Endothelial cell of umbilical vein (primary cell): ENCODE data around the gene STIMATE. TPM values are rescaled to one million over a fixed set of nuclear protein-coding genes. Genes with fewer than 3 reads are reported as not detected.

ENCODE experiments used
- BruUV-seq: library from RNA; stranded (reverse); fragments of 400-500 nt; replicated peaks from 2 replicates; lab custom pipeline; 2021; lab: Mats Ljungman, UMichigan
- CTCF ChIA-PET: fragments of 300-600, 350-600 bp; sonication (Branson Sonifier 250); formaldehyde crosslinking; loops from one replicate; lab custom pipeline; 2021; ENCODE audit warnings: antibody characterized with exemption, inconsistent platforms; lab: Charles Lee
- POLR2A ChIA-PET: fragments of 300-600, 350-600 bp; sonication (Branson Sonifier 250); formaldehyde crosslinking; loops from one replicate; lab custom pipeline; 2021; ENCODE audit warnings: antibody characterized with exemption, inconsistent platforms; lab: Charles Lee
- DNase-seq: peaks from one replicate; pipeline ENCODE4 v3.0.0-alpha.2; 2011; ENCODE audit warnings: low read depth, low spot score
- FAIRE-seq: peaks from 2 replicates; lab custom pipeline; 2011; peaks lifted over from hg19 to GRCh38; lab: Jason Lieb, UNC
- H2AFZ ChIP-seq: 2 replicates; pipeline ENCODE4 v1.6.0; 2012; ENCODE audit warnings: low read depth, low read length, control low read depth, inconsistent platforms
- H3K27ac ChIP-seq: 2 replicates; pipeline ENCODE4 v1.5.1; 2011; ENCODE audit warnings: low read depth, mild to moderate bottlenecking, control low read depth, low read length, moderate library complexity; ENCODE audit not compliant: insufficient read depth
- H3K27me3 ChIP-seq, 2 experiments: 2 replicates each; pipeline versions ENCODE4 v1.6.0 to v1.6.1; 2011; ENCODE audit warnings: low read length in 2 of 2, mixed read lengths in 1 of 2; ENCODE audit not compliant: control insufficient read depth in 2 of 2, insufficient read depth in 2 of 2
- H3K36me3 ChIP-seq, 2 experiments: 2 replicates in 1 of 2; 3 replicates in 1 of 2; pipeline ENCODE4 v1.5.1; 2011; ENCODE audit warnings: low read length in 2 of 2, mild to moderate bottlenecking in 1 of 2, moderate library complexity in 1 of 2; ENCODE audit not compliant: control insufficient read depth in 2 of 2, insufficient read depth in 2 of 2; ENCODE audit errors: extremely low read depth in 1 of 2
- H3K4me1 ChIP-seq: 3 replicates; pipeline ENCODE4 v1.5.1; 2011; ENCODE audit warnings: mild to moderate bottlenecking, low read length; ENCODE audit not compliant: control insufficient read depth, insufficient read depth; ENCODE audit errors: extremely low read depth
- H3K4me2 ChIP-seq: 2 replicates; pipeline ENCODE4 v1.6.1; 2011; ENCODE audit warnings: low read length, control low read depth, mixed read lengths; ENCODE audit not compliant: insufficient read depth
- H3K4me3 ChIP-seq, 3 experiments: fragments of 200-600 bp in 1 of 3; sonication (generic), shearing (Covaris generic) in 1 of 3; replicated peaks in 1 of 3; 2 replicates each; pipeline ENCODE4 v1.5.1; 2011 to 2016; ENCODE audit warnings: control low read depth in 3 of 3, low read length in 3 of 3, mild to moderate bottlenecking in 2 of 3, inconsistent platforms in 1 of 3, low read depth in 1 of 3, moderate library complexity in 1 of 3; ENCODE audit not compliant: insufficient read depth in 1 of 3
- H3K79me2 ChIP-seq: 2 replicates; pipeline ENCODE4 v1.6.0; 2012; ENCODE audit warnings: low read length, inconsistent platforms; ENCODE audit not compliant: control insufficient read depth, insufficient read depth
- H3K9ac ChIP-seq: replicated peaks from 2 replicates; pipeline ENCODE3; 2011; ENCODE audit warnings: low read length, control low read depth; ENCODE audit not compliant: insufficient read depth; ENCODE audit errors: extremely low read depth
- H3K9me1 ChIP-seq: replicated peaks from 3 replicates; pipeline ENCODE4 v1.6.0; 2011; ENCODE audit warnings: mild to moderate bottlenecking, low read length; ENCODE audit not compliant: control insufficient read depth, insufficient read depth; ENCODE audit errors: extremely low read depth
- H3K9me3 ChIP-seq: replicated peaks from 2 replicates; pipeline ENCODE4 v1.5.1; 2012; ENCODE audit warnings: low read length, inconsistent platforms; ENCODE audit not compliant: control insufficient read depth, insufficient read depth
- H4K20me1 ChIP-seq: replicated peaks from 2 replicates; pipeline ENCODE3; 2011; ENCODE audit warnings: mild to moderate bottlenecking, low read length; ENCODE audit not compliant: control insufficient read depth, insufficient read depth; ENCODE audit errors: extremely low read depth
- CTCF ChIP-seq, 2 donors: IDR thresholded peaks; 1 replicate in 1 of 2; 2 replicates in 1 of 2; pipeline ENCODE4 v1.5.1; 2011; ENCODE audit warnings: low read length in 2 of 2, mild to moderate bottlenecking in 2 of 2, moderate library complexity in 2 of 2, control low read depth in 1 of 2, inconsistent platforms in 1 of 2, low read depth in 1 of 2; ENCODE audit not compliant: insufficient read depth in 1 of 2; ENCODE audit errors: extremely low read depth in 1 of 2
- EZH2 ChIP-seq: IDR thresholded peaks from 2 replicates; pipeline ENCODE4 v1.6.1; 2012; ENCODE audit warnings: borderline replicate concordance, low read depth, mild to moderate bottlenecking, moderate library complexity, low read length, inconsistent platforms; ENCODE audit not compliant: severe bottlenecking
- FOS ChIP-seq: IDR thresholded peaks from 2 replicates; pipeline ENCODE4 v1.6.1; 2011; ENCODE audit warnings: mild to moderate bottlenecking, low read length, moderate library complexity, borderline replicate concordance; ENCODE audit not compliant: insufficient read depth
- GATA2 ChIP-seq: IDR thresholded peaks from 2 replicates; pipeline ENCODE4 v1.7.0; 2011; ENCODE audit warnings: low read depth, mild to moderate bottlenecking, moderate library complexity, mixed read lengths, low read length; ENCODE audit not compliant: insufficient read length, insufficient read depth
- JUN ChIP-seq: IDR thresholded peaks from 2 replicates; pipeline ENCODE4 v1.6.1; 2011; ENCODE audit warnings: borderline replicate concordance, low read depth; ENCODE audit not compliant: insufficient read length, insufficient read depth
- MAX ChIP-seq: IDR thresholded peaks from 2 replicates; pipeline ENCODE4 v1.6.1; 2011; ENCODE audit not compliant: insufficient read depth, insufficient read length
- MYC ChIP-seq: IDR thresholded peaks from one replicate; pipeline ENCODE4 v1.6.1; 2011; ENCODE audit warnings: mild to moderate bottlenecking, low read depth, low read length
- POLR2A ChIP-seq: IDR thresholded peaks from 2 replicates; pipeline ENCODE4 v1.6.1; 2012; ENCODE audit warnings: low read depth, mild to moderate bottlenecking, control low read depth, low read length
- POLR2AphosphoS5 ChIP-seq: IDR thresholded peaks from 2 replicates; pipeline ENCODE4 v1.6.1; 2012; ENCODE audit warnings: low read depth, mild to moderate bottlenecking, control low read depth, low read length, moderate library complexity; ENCODE audit not compliant: insufficient read depth
- dilution Hi-C: fragments of 300-500 bp; cut with MboI; formaldehyde crosslinking; loops from one replicate; pipeline ENCODE4 v1.15.0; 2019; ENCODE audit warnings: low sequenced_read_pairs; ENCODE audit not compliant: extremely low pct_ligation_motif_present
- intact Hi-C: fragments of 100-400 bp; cut with micrococcal nuclease; formaldehyde crosslinking; loops from one replicate; pipeline ENCODE4 v1.10.0; 2022
- polyA plus RNA-seq, 4 experiments: library from polyadenylated mRNA; depleted of rRNA in 3 of 4; stranded (reverse) in 3 of 4; unstranded in 1 of 4; fragments of >200 nt; gene quantifications; 2 replicates each; pipeline versions ENCODE4 v1.2.1 to v1.2.3, GENCODE V29; 2011 to 2012; ENCODE audit warnings: missing spikeins in 1 of 4
- total RNA-seq: library from RNA; stranded (reverse); gene quantifications from 2 replicates; pipeline ENCODE4 v1.2.3, GENCODE V29; 2021

The STIMATE gene
- total and polyA plus RNA-seq, 2 donors (not counting 3 experiments of a cell fraction or from before 2014, with no cell fraction given), result 18.2 to 24.0 TPM

GRCh38 chr3:52813810-52814209, 83.5 kb downstream of the STIMATE start:
- DNase-seq (no peak), FAIRE-seq (no peak)
- no peak for TF ChIP-seq CTCF (IDR thresholded peaks at IDR 0.05; ENCODE audit: extremely low read depth in 1 of 2, insufficient read depth in 1 of 2, low read depth in 1 of 2, low read length in 2 of 2)
- TF ChIP-seq POLR2A, result no peak
- no peak for TF ChIP-seq JUN
- no peak for TF ChIP-seq EZH2
- TF ChIP-seq GATA2, result no peak
- no peak for TF ChIP-seq MYC
- TF ChIP-seq POLR2AphosphoS5, result no peak
- no peak for TF ChIP-seq MAX
- TF ChIP-seq FOS, result no peak
- ChIA-PET CTCF (interaction anchor here (3.8 kb wide), 1 partner anchor 7 kb away, joined by 17 read pairs; no protein-coding TSS in a partner anchor), POLR2A (no interaction called here)
- Histone ChIP-seq H4K20me1 (no peaks in the 10 kb centered on the region), H3K27ac (no peak overlapping the region), H3K36me3 (no peaks in the 10 kb centered on the region), H3K4me3 (no peak overlapping the region), H2AFZ (no peak overlapping the region), H3K9me3 (no peaks in the 10 kb centered on the region), H3K4me2 (no peak overlapping the region), H3K4me1 (no peaks in the 10 kb centered on the region), H3K9ac (no peak overlapping the region), H3K79me2 (no peaks in the 10 kb centered on the region), H3K9me1 (no peaks in the 10 kb centered on the region), H3K27me3 (no peaks in the 10 kb centered on the region)
- dilution Hi-C loops, result no loop called here
- no TSS peak for BruUV-seq
- intact Hi-C loops, result no loop called here
